Nephron (organoid): ENCODE data around the gene EPHA8.

ENCODE experiments used
- H3K27ac Mint-ChIP-seq, 3 experiments: 2 replicates each; pipeline ENCODE4 v1.8.0; 2020; ENCODE audit warnings: mixed read lengths in 3 of 3, mild to moderate bottlenecking in 2 of 3, moderate library complexity in 1 of 3
- H3K27me3 Mint-ChIP-seq: 2 replicates; pipeline ENCODE4 v1.8.0; 2021; ENCODE audit warnings: low read depth, mild to moderate bottlenecking, moderate library complexity, mixed read lengths
- H3K36me3 Mint-ChIP-seq: 2 replicates; pipeline ENCODE4 v1.8.0; 2020; ENCODE audit warnings: low read depth, mixed read lengths
- H3K4me1 Mint-ChIP-seq: 2 replicates; pipeline ENCODE4 v1.8.0; 2020; ENCODE audit warnings: mixed read lengths
- H3K4me3 Mint-ChIP-seq, 3 experiments: 2 replicates each; pipeline ENCODE4 v1.8.0; 2020; ENCODE audit warnings: mild to moderate bottlenecking in 3 of 3, mixed read lengths in 3 of 3, moderate library complexity in 2 of 3
- H3K9me3 Mint-ChIP-seq: 2 replicates; pipeline ENCODE4 v1.8.0; 2020; ENCODE audit warnings: mixed read lengths
- TF ChIP-seq, protein P1 (sequence below), 3 experiments: fragments of 200-600 bp; sonication (generic); IDR thresholded peaks; one replicate each; pipeline ENCODE4 v1.5.0; 2021; ENCODE audit warnings: antibody characterized with exemption in 3 of 3; ENCODE audit not compliant: unreplicated experiment in 3 of 3

The EPHA8 gene

DNA sequence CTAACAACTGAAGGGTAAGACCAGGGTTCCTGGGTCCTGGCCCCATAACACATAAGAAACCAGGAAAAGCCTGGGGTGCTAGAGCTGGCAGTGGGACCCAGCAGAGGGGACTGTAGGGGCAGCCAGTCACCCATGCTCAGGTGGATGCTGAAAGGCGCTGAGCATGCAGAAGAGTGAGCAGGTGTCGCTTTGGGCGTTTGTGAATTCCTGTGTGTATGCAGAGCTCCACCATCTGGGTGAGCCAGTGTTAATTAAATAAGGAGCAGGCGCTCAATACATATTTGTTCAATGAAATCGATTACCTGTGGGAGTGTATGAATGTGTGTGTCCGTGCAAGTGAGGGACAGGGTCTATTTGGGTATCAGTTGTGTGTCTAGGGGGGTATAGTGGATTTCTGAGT, 73.6 kb downstream of the EPHA8 start:
- H3K4me3 Mint-ChIP-seq, result no peak overlapping the region
- H3K9me3 Mint-ChIP-seq, result no peaks in the 10 kb centered on the region
- TF ChIP-seq, protein P1, sequence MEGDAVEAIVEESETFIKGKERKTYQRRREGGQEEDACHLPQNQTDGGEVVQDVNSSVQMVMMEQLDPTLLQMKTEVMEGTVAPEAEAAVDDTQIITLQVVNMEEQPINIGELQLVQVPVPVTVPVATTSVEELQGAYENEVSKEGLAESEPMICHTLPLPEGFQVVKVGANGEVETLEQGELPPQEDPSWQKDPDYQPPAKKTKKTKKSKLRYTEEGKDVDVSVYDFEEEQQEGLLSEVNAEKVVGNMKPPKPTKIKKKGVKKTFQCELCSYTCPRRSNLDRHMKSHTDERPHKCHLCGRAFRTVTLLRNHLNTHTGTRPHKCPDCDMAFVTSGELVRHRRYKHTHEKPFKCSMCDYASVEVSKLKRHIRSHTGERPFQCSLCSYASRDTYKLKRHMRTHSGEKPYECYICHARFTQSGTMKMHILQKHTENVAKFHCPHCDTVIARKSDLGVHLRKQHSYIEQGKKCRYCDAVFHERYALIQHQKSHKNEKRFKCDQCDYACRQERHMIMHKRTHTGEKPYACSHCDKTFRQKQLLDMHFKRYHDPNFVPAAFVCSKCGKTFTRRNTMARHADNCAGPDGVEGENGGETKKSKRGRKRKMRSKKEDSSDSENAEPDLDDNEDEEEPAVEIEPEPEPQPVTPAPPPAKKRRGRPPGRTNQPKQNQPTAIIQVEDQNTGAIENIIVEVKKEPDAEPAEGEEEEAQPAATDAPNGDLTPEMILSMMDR (IDR thresholded peaks at IDR 0.05; ENCODE audit: unreplicated experiment in 3 of 3), result no peak
- no peak overlapping the region for H3K27ac Mint-ChIP-seq
- H3K4me1 Mint-ChIP-seq, result peaks cover 10% of the 10 kb centered on the region
- no peaks in the 10 kb centered on the region for H3K36me3 Mint-ChIP-seq
- peaks cover 31% of the 10 kb centered on the region for H3K27me3 Mint-ChIP-seq

DNA sequence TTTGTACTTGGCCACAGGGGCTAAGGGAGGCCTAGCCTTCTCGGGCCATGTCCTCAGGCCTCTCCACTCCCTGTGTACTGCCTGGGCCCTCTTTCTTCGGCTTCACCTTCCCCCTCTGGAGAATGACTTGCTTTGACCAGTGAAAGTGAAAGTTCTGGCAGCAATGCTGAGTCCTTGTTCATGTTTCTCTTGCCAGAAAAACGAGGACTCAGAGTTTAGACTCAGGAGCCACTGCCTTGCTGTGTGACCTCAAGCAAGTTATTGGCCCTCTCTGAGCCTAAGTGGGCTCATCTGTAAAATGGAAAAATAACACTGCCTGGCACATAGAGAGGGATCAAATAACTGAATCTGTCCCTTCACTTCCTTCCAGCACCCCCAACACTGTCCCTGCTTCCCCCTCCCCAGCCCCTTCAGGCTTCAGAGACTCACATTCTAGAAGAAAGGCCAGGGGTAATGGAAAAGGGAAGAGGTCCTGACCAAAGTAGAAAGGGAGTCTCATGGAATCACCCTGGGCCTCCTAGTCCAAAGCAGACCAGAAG, 74.7 kb downstream of the EPHA8 start:
- Mint-ChIP-seq H3K27me3 (peaks cover 27% of the 10 kb centered on the region), H3K4me1 (peaks cover 10% of the 10 kb centered on the region), H3K4me3 (no peak overlapping the region), H3K27ac (no peak overlapping the region), H3K36me3 (no peaks in the 10 kb centered on the region), H3K9me3 (no peaks in the 10 kb centered on the region)
- TF ChIP-seq, protein P1 (IDR thresholded peaks at IDR 0.05; ENCODE audit: unreplicated experiment in 3 of 3), result no peak

DNA sequence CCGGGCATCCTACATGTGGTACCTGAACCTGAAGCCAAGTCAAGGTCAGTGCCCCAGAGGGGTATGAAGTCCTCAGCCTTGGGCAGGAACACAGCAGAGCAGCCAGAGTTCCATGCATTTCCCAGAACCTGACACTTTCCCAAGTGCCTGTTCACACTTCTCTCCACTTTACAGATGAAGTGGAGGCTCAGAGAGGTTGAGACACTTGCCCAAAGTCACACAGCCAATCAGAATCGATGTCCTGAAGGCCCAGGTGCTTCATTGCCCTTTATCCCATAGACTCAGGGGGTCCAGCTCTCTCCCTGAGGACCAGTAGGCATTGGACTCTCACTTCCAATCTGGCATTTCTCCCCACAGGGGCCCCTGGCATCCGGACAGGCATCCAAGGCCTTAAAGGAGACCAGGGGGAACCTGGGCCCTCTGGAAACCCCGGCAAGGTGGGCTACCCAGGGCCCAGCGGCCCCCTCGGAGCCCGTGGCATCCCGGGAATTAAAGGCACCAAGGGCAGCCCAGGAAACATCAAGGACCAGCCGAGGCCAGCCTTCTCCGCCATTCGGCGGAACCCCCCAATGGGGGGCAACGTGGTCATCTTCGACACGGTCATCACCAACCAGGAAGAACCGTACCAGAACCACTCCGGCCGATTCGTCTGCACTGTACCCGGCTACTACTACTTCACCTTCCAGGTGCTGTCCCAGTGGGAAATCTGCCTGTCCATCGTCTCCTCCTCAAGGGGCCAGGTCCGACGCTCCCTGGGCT, 75.4 kb downstream of the EPHA8 start:
- TF ChIP-seq, protein P1 (IDR thresholded peaks at IDR 0.05; ENCODE audit: unreplicated experiment in 3 of 3), result no peak
- H3K4me1 Mint-ChIP-seq, result peaks cover 10% of the 10 kb centered on the region
- H3K27me3 Mint-ChIP-seq, result peaks cover 30% of the 10 kb centered on the region
- no peaks in the 10 kb centered on the region for H3K36me3 Mint-ChIP-seq
- H3K27ac Mint-ChIP-seq, result peak overlapping the region in 1 of 3 experiments; percentile 37
- H3K9me3 Mint-ChIP-seq, result no peaks in the 10 kb centered on the region
- no peak overlapping the region for H3K4me3 Mint-ChIP-seq

DNA sequence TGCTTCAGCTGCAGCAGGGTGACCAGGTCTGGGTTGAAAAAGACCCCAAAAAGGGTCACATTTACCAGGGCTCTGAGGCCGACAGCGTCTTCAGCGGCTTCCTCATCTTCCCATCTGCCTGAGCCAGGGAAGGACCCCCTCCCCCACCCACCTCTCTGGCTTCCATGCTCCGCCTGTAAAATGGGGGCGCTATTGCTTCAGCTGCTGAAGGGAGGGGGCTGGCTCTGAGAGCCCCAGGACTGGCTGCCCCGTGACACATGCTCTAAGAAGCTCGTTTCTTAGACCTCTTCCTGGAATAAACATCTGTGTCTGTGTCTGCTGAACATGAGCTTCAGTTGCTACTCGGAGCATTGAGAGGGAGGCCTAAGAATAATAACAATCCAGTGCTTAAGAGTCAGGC, 76.0 kb downstream of the EPHA8 start:
- Mint-ChIP-seq H3K27ac (peak overlapping the region in 1 of 3 experiments; percentile 37), H3K9me3 (no peaks in the 10 kb centered on the region), H3K27me3 (peaks cover 25% of the 10 kb centered on the region), H3K4me3 (no peak overlapping the region), H3K36me3 (no peaks in the 10 kb centered on the region), H3K4me1 (peaks cover 10% of the 10 kb centered on the region)
- TF ChIP-seq, protein P1 (IDR thresholded peaks at IDR 0.05; ENCODE audit: unreplicated experiment in 3 of 3), result no peak

DNA sequence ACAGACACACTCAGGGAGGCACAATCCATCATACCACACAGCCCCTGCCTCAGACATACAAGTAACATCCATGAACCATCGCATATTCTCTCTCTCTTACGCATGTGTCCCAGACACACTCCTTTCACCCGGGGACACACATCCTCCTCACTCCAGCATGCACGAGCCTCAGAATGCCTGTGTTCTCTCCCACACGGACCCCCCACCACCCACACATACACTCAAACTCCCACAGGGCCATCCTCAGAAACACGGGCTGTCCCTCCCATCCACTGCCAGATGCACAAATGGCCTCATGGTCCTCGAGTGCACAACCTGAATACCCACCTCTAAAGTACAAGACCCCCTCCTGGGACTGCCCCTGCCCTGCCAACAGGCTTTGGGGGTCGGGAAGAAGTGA, 78.0 kb downstream of the EPHA8 start:
- no peaks in the 10 kb centered on the region for H3K36me3 Mint-ChIP-seq
- peaks cover 8% of the 10 kb centered on the region for H3K4me1 Mint-ChIP-seq
- H3K27me3 Mint-ChIP-seq, result peaks cover 24% of the 10 kb centered on the region
- TF ChIP-seq, protein P1 (IDR thresholded peaks at IDR 0.05; ENCODE audit: unreplicated experiment in 3 of 3), result no peak
- H3K4me3 Mint-ChIP-seq, result no peak overlapping the region
- no peak overlapping the region for H3K27ac Mint-ChIP-seq
- no peaks in the 10 kb centered on the region for H3K9me3 Mint-ChIP-seq
